HCT116 (cell line): ENCODE measurements around the gene NFIB. TPM values are rescaled to one million over a fixed set of nuclear protein-coding genes. Genes with fewer than 3 reads are reported as not detected.

Source experiments
- ATAC-seq: fragments of 200-7000 bp; cut with Tn5 transposase; 2 replicates; pipeline ENCODE4 v1.9.1; 2020; ENCODE audit warnings: mild to moderate bottlenecking, moderate library complexity
- BruUV-seq: library from RNA; stranded (reverse); fragments of 400-500 nt; replicated peaks from 2 replicates; lab custom pipeline; 2021; lab: Mats Ljungman, UMichigan
- CTCF ChIA-PET: fragments of 300-600 bp; sonication (Branson Sonifier 250); formaldehyde crosslinking; loops from one replicate; lab custom pipeline; 2021; ENCODE audit warnings: antibody characterized with exemption; lab: Charles Lee
- POLR2A ChIA-PET: fragments of 300-600, 350-600 bp; sonication (Branson Sonifier 250); formaldehyde crosslinking; loops from one replicate; lab custom pipeline; 2021; ENCODE audit warnings: antibody characterized with exemption; lab: Charles Lee
- RAD21 ChIA-PET, 2 experiments: fragments of 300-600 bp; sonication (Branson Sonifier 250); formaldehyde crosslinking; loops; one replicate each; lab custom pipeline; 2023; ENCODE audit warnings: low total read pairs in 2 of 2; ENCODE audit not compliant: uncharacterized antibody in 2 of 2, unreplicated experiment in 2 of 2, low non-redundant PET in 1 of 2; lab: Charles Lee
- DNase-seq: peaks from one replicate; pipeline ENCODE4 v3.0.0-alpha.2; 2010; ENCODE audit warnings: low read depth, low spot score
- H2AFZ ChIP-seq: fragments of 200-600 bp; shearing (Covaris generic), sonication (generic); 2 replicates; pipeline ENCODE4 v1.6.1; 2017; ENCODE audit warnings: low read depth, mixed run types, mixed read lengths, antibody characterized with exemption, low read length; ENCODE audit not compliant: poor library complexity, severe bottlenecking
- H3K27ac ChIP-seq: 2 replicates; pipeline ENCODE4 v1.5.1; 2012; ENCODE audit warnings: low read depth, low read length
- H3K27me3 ChIP-seq: fragments of 200-600 bp; sonication (generic); 2 replicates; pipeline ENCODE4 v1.6.1; 2016; ENCODE audit warnings: mixed run types, low read length, mixed read lengths; ENCODE audit not compliant: insufficient read depth
- H3K36me3 ChIP-seq, 2 experiments: fragments of 200-500 bp in 1 of 2; fragments of 200-600 bp in 1 of 2; sonication (Bioruptor generic) in 1 of 2; sonication (generic) in 1 of 2; 2 replicates each; pipeline versions ENCODE4 v1.5.1 to v1.6.1; 2014 to 2016; ENCODE audit warnings: low read length in 2 of 2, inconsistent platforms in 1 of 2, mixed read lengths in 1 of 2, mixed run types in 1 of 2; ENCODE audit not compliant: insufficient read depth in 2 of 2, control insufficient read depth in 1 of 2
- H3K4me1 ChIP-seq, 2 experiments: fragments of 200-600 bp in 1 of 2; sonication (generic) in 1 of 2; 2 replicates each; pipeline versions ENCODE4 v1.5.1 to v1.6.1; 2012 to 2017; ENCODE audit warnings: low read length in 2 of 2, inconsistent platforms in 1 of 2, mild to moderate bottlenecking in 1 of 2, mixed read lengths in 1 of 2, mixed run types in 1 of 2, moderate library complexity in 1 of 2; ENCODE audit not compliant: insufficient read depth in 2 of 2, control insufficient read depth in 1 of 2
- H3K4me2 ChIP-seq: fragments of 200-600 bp; sonication (generic); 2 replicates; pipeline ENCODE4 v1.6.1; 2017; ENCODE audit warnings: mixed run types, low read length, mixed read lengths
- H3K4me3 ChIP-seq, 2 experiments: fragments of 200-600 bp in 1 of 2; sonication (generic) in 1 of 2; replicated peaks in 1 of 2; 2 replicates each; pipeline ENCODE4 v1.5.1; 2011 to 2016; ENCODE audit warnings: low read length in 2 of 2, control low read depth in 1 of 2, low read depth in 1 of 2, mild to moderate bottlenecking in 1 of 2, mixed read lengths in 1 of 2, mixed run types in 1 of 2
- H3K79me2 ChIP-seq: fragments of 200-600 bp; sonication (generic); 2 replicates; pipeline ENCODE4 v1.6.1; 2017; ENCODE audit warnings: mild to moderate bottlenecking, mixed run types, low read length, moderate library complexity, mixed read lengths; ENCODE audit not compliant: insufficient read depth
- H3K9ac ChIP-seq: fragments of 200-600 bp; sonication (generic); 2 replicates; pipeline ENCODE4 v1.6.1; 2016; ENCODE audit warnings: low read length, mixed read lengths
- H3K9me2 ChIP-seq: fragments of 200-600 bp; sonication (generic), shearing (Covaris generic); 2 replicates; pipeline ENCODE4 v1.6.1; 2017; ENCODE audit warnings: mixed run types, mild to moderate bottlenecking, moderate library complexity; ENCODE audit not compliant: insufficient read depth
- H3K9me3 ChIP-seq, 2 experiments: fragments of 200-500 bp in 1 of 2; fragments of 200-600 bp in 1 of 2; sonication (Bioruptor generic) in 1 of 2; sonication (generic) in 1 of 2; 2 replicates each; pipeline ENCODE4 v1.6.1; 2014 to 2017; ENCODE audit warnings: low read length in 2 of 2, mixed read lengths in 2 of 2, inconsistent platforms in 1 of 2, low read depth in 1 of 2, mild to moderate bottlenecking in 1 of 2, mixed run types in 1 of 2, moderate library complexity in 1 of 2; ENCODE audit not compliant: control insufficient read depth in 1 of 2, insufficient read depth in 1 of 2
- H4K20me1 ChIP-seq: fragments of 200-600 bp; sonication (generic), shearing (Covaris generic); 2 replicates; pipeline ENCODE4 v1.6.1; 2017; ENCODE audit warnings: mixed run types, mild to moderate bottlenecking, moderate library complexity; ENCODE audit not compliant: insufficient read depth
- EZH2phosphoT487 ChIP-seq: fragments of 200-600 bp; IDR thresholded peaks from 2 replicates; pipeline ENCODE4 v1.6.1; 2018; ENCODE audit warnings: antibody characterized with exemption, borderline replicate concordance
- FOSL1 ChIP-seq: IDR thresholded peaks from 2 replicates; pipeline ENCODE4 v1.6.1; 2012; ENCODE audit warnings: low read depth
- RAD21 ChIP-seq: IDR thresholded peaks from 2 replicates; pipeline ENCODE4 v1.6.1; 2012; ENCODE audit warnings: low read depth, mild to moderate bottlenecking
- REST ChIP-seq: IDR thresholded peaks from 2 replicates; pipeline ENCODE4 v1.6.1; 2012; ENCODE audit warnings: low read depth
- TCF7L2 ChIP-seq: IDR thresholded peaks from 2 replicates; pipeline ENCODE4 v1.7.0; 2011; ENCODE audit warnings: borderline replicate concordance, inconsistent platforms; ENCODE audit not compliant: insufficient read depth, insufficient read length; ENCODE audit errors: extremely low read depth
- YY1 ChIP-seq: IDR thresholded peaks from 2 replicates; pipeline ENCODE4 v1.6.1; 2011; ENCODE audit warnings: low read length, low read depth, moderate library complexity, mild to moderate bottlenecking; ENCODE audit not compliant: insufficient replicate concordance; ENCODE audit errors: extremely low read depth
- intact Hi-C: fragments of 100-400 bp; cut with micrococcal nuclease; formaldehyde crosslinking; loops from 2 replicates; pipeline ENCODE4 v1.10.0; 2022
- total RNA-seq: library from RNA; stranded (reverse); gene quantifications from one replicate; pipeline ENCODE4 v1.2.1, GENCODE V29; 2021; ENCODE audit not compliant: unreplicated experiment
- TF ChIP-seq, protein P1 (sequence below): IDR thresholded peaks from 2 replicates; pipeline ENCODE4 v1.6.1; 2012
- TF ChIP-seq, protein P2 (sequence below): IDR thresholded peaks from 2 replicates; pipeline ENCODE4 v1.6.1; 2012
- TF ChIP-seq, protein P3 (sequence below), 3 experiments: fragments of 200-600 bp in 1 of 3; sonication (generic) in 1 of 3; IDR thresholded peaks in 2 of 3; conservative IDR thresholded peaks in 1 of 3; 2 replicates each; pipeline ENCODE4 v1.5.1; 2012 to 2017; ENCODE audit warnings: low read depth in 2 of 3, low read length in 2 of 3, antibody characterized with exemption in 1 of 3, borderline replicate concordance in 1 of 3, control low read depth in 1 of 3, mild to moderate bottlenecking in 1 of 3, mixed read lengths in 1 of 3, mixed run types in 1 of 3, moderate library complexity in 1 of 3; ENCODE audit not compliant: insufficient read depth in 1 of 3

Gene NFIB
- total RNA-seq, 1 experiment from 2014 or later = 6.6 TPM

GRCh38 chr9:14248149-14248548, 65.8 kb downstream of the NFIB start (continued):
- no peak for TF ChIP-seq TCF7L2
- TF ChIP-seq, protein P1, sequence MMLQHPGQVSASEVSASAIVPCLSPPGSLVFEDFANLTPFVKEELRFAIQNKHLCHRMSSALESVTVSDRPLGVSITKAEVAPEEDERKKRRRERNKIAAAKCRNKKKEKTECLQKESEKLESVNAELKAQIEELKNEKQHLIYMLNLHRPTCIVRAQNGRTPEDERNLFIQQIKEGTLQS = no peak
- TF ChIP-seq, protein P2, sequence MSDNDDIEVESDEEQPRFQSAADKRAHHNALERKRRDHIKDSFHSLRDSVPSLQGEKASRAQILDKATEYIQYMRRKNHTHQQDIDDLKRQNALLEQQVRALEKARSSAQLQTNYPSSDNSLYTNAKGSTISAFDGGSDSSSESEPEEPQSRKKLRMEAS = no peak
- TF ChIP-seq, all 23 proteins: peak for 0

DNA sequence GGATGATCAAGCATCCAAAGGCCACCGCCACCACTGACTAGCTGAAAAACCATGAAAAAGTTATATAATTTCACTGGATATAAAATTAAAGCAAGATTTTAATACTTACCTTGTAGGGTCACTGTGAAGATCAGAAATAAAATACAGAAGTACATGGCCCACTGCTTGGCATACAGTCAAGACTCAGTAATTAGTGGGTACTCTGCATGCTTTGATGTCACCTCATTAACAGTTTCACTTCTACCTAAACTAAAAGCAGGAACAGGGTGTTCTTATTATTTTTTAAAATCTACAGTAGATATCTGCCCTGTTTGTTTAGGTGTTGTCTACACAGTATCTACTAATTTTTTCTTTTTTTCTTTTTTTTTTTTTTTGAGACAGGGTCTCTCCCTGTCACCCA, 66.4 kb downstream of the NFIB start:
- Histone ChIP-seq H3K9ac (no peak overlapping the region), H3K4me1 (peaks cover 10 to 12% of the 10 kb centered on the region in 2 experiments; a peak in 2 of 4 replicates), H3K79me2 (no peaks in the 10 kb centered on the region), H3K4me2 (no peak overlapping the region), H2AFZ (no peak overlapping the region), H4K20me1 (no peaks in the 10 kb centered on the region), H3K36me3 (no peaks in the 10 kb centered on the region), H3K27me3 (no peaks in the 10 kb centered on the region), H3K27ac (no peak overlapping the region), H3K4me3 (no peak overlapping the region), H3K9me2 (no peaks in the 10 kb centered on the region), H3K9me3 (no peaks in the 10 kb centered on the region)
- POLR2A ChIA-PET = no interaction called here
- BruUV-seq = no TSS peak
- CTCF ChIA-PET = no interaction called here
- RAD21 ChIA-PET = no interaction called here
- DNase-seq = no peak
- TF ChIP-seq, protein P3, sequence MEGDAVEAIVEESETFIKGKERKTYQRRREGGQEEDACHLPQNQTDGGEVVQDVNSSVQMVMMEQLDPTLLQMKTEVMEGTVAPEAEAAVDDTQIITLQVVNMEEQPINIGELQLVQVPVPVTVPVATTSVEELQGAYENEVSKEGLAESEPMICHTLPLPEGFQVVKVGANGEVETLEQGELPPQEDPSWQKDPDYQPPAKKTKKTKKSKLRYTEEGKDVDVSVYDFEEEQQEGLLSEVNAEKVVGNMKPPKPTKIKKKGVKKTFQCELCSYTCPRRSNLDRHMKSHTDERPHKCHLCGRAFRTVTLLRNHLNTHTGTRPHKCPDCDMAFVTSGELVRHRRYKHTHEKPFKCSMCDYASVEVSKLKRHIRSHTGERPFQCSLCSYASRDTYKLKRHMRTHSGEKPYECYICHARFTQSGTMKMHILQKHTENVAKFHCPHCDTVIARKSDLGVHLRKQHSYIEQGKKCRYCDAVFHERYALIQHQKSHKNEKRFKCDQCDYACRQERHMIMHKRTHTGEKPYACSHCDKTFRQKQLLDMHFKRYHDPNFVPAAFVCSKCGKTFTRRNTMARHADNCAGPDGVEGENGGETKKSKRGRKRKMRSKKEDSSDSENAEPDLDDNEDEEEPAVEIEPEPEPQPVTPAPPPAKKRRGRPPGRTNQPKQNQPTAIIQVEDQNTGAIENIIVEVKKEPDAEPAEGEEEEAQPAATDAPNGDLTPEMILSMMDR (IDR thresholded peaks at IDR 0.05 in 2 of 3, conservative IDR thresholded peaks at IDR 0.05 in 1 of 3; ENCODE audit: borderline replicate concordance in 1 of 3, insufficient read depth in 1 of 3, low read depth in 2 of 3, low read length in 2 of 3) = no peak
- TF ChIP-seq REST (no peak), FOSL1 (no peak), EZH2phosphoT487 (no peak), RAD21 (no peak), YY1 (no peak)
- no peak for ATAC-seq
- intact Hi-C loops = no loop called here
